ENCODE measurements around the gene NTM. TPM values are rescaled to one million over a fixed set of nuclear protein-coding genes. Genes with fewer than 3 reads are reported as not detected.

Gene NTM
- total and polyA plus RNA-seq, 2 experiments from 2014 or later = 25.9 to 49.0 TPM

DNA sequence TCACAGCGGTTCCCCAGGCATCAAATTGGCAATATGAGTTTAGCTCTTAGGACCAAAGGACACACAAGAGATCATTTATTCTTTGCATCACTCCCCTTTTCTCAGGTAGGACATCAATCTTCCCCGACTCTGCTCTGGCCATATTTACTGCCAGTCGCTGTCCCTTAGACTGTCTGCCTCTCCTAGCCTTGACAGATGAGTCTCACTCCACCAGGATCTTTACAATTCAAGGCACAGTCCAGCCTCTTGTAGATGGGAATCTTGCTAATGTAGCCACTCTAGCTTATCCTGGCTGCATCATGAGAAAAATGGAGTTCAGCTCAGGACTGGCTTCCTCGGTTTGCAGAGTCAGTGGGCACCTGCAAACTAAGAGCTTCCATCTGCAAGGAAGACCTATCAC is 915.2 kb downstream of the NTM start:
- Histone ChIP-seq H4K20me1 (ENCODE audit: insufficient read depth) (no peaks in the 10 kb centered on the region), H3F3A (ENCODE audit: insufficient read depth) (no peaks in the 10 kb centered on the region), H3K27ac (no peak overlapping the region), H2AFZ (no peak overlapping the region), H3K27me3 (replicated peaks; ENCODE audit: insufficient read depth) (no peaks in the 10 kb centered on the region), H3K4me1 (ENCODE audit: insufficient read depth) (no peaks in the 10 kb centered on the region), H3K4me3 (no peak overlapping the region), H3K36me3 (ENCODE audit: low read depth) (no peaks in the 10 kb centered on the region), H3K79me2 (ENCODE audit: insufficient read depth) (no peaks in the 10 kb centered on the region), H3K9me2 (ENCODE audit: insufficient read depth) (no peaks in the 10 kb centered on the region), H3K9ac (no peak overlapping the region), H3K9me3 (ENCODE audit: low read depth) (no peaks in the 10 kb centered on the region), H3K4me2 (ENCODE audit: unreplicated experiment) (no peak overlapping the region)
- TF ChIP-seq EZH2phosphoT487 (IDR thresholded peaks at IDR 0.05; ENCODE audit: insufficient read depth, low read depth) (no peak), EZH2 (IDR thresholded peaks at IDR 0.05; ENCODE audit: insufficient read depth, poor library complexity, severe bottlenecking) (no peak)
- in situ Hi-C loops (cut with MboI) = no loop called here
- DNase-seq = no peak
- 75 to 80% methylated on average over 4 of the region's 4 CpGs for WGBS, 2 experiments (ENCODE audit: low coverage in 1 of 2, low lambda C conversion rate in 2 of 2, missing lambda C conversion rate in 2 of 2)

DNA sequence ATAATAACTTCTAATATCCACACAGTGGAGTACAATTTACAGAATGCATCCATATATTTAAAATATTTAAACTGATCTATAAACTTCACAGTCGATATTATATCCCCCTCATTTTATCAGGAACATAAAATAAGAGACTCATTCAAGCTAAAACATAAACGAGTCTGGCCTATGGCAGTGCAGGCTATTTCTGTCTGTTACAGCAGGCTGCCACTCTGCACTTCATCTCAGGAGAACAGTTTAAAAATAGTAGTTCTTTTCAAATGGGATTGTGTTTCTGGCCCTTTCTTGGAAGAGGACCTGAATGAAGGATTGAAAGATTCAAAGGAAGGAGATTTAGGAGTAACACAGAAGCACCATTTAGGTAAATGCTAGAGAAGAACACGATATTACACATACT is 915.7 kb downstream of the NTM start:
- H3K4me3 ChIP-seq = no peak overlapping the region
- no peaks in the 10 kb centered on the region for H3K79me2 ChIP-seq (ENCODE audit: insufficient read depth)
- WGBS, 2 experiments (ENCODE audit: low coverage in 1 of 2, low lambda C conversion rate in 2 of 2, missing lambda C conversion rate in 2 of 2) = 76 to 77% methylated on average over 3 of the region's 3 CpGs
- H3K4me1 ChIP-seq (ENCODE audit: insufficient read depth) = no peaks in the 10 kb centered on the region
- no peak overlapping the region for H3K27ac ChIP-seq
- no peak overlapping the region for H3K4me2 ChIP-seq (ENCODE audit: unreplicated experiment)
- in situ Hi-C loops (cut with MboI) = no loop called here
- no peaks in the 10 kb centered on the region for H4K20me1 ChIP-seq (ENCODE audit: insufficient read depth)
- TF ChIP-seq EZH2 (IDR thresholded peaks at IDR 0.05; ENCODE audit: insufficient read depth, poor library complexity, severe bottlenecking) (no peak), EZH2phosphoT487 (IDR thresholded peaks at IDR 0.05; ENCODE audit: insufficient read depth, low read depth) (no peak)
- no peaks in the 10 kb centered on the region for H3K36me3 ChIP-seq (ENCODE audit: low read depth)
- no peak overlapping the region for H3K9ac ChIP-seq
- H3K9me3 ChIP-seq (ENCODE audit: low read depth) = no peaks in the 10 kb centered on the region
- H3K27me3 ChIP-seq (replicated peaks; ENCODE audit: insufficient read depth) = no peaks in the 10 kb centered on the region
- H3K9me2 ChIP-seq (ENCODE audit: insufficient read depth) = no peaks in the 10 kb centered on the region
- no peaks in the 10 kb centered on the region for H3F3A ChIP-seq (ENCODE audit: insufficient read depth)
- no peak for DNase-seq
- no peak overlapping the region for H2AFZ ChIP-seq

DNA sequence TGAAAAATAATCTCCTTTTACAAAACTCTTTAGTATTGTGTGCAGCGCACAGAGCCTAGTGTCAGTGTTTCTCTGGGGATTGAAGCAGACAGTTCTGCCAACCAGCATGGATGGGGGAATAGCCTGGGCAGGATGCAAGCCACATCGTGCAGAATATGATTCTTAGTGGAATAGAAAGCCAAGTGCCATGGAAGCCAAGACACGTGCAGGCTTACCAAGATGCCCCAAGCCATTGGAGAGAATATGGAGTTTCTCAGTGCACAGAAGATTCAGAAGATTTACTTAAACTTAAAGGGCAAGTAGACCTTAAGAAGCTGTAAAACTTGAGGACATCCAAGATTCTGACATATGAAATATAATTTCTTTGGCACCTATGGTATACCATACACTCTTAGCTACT is 917.6 kb downstream of the NTM start:
- H3K4me1 ChIP-seq (ENCODE audit: insufficient read depth) = no peaks in the 10 kb centered on the region
- H3K27ac ChIP-seq = no peak overlapping the region
- 51 to 52% methylated on average over 3 of the region's 3 CpGs for WGBS, 2 experiments (ENCODE audit: low coverage in 1 of 2, low lambda C conversion rate in 2 of 2, missing lambda C conversion rate in 2 of 2)
- H3K9me3 ChIP-seq (ENCODE audit: low read depth) = no peaks in the 10 kb centered on the region
- H3K9me2 ChIP-seq (ENCODE audit: insufficient read depth) = no peaks in the 10 kb centered on the region
- DNase-seq = no peak
- no peak overlapping the region for H3K9ac ChIP-seq
- no peak overlapping the region for H3K4me2 ChIP-seq (ENCODE audit: unreplicated experiment)
- no peaks in the 10 kb centered on the region for H3K36me3 ChIP-seq (ENCODE audit: low read depth)
- H3K79me2 ChIP-seq (ENCODE audit: insufficient read depth) = no peaks in the 10 kb centered on the region
- in situ Hi-C loops (cut with MboI) = no loop called here
- H2AFZ ChIP-seq = no peak overlapping the region
- no peaks in the 10 kb centered on the region for H3K27me3 ChIP-seq (replicated peaks; ENCODE audit: insufficient read depth)
- no peak for TF ChIP-seq EZH2phosphoT487 (IDR thresholded peaks at IDR 0.05; ENCODE audit: insufficient read depth, low read depth)
- H3F3A ChIP-seq (ENCODE audit: insufficient read depth) = no peaks in the 10 kb centered on the region
- no peaks in the 10 kb centered on the region for H4K20me1 ChIP-seq (ENCODE audit: insufficient read depth)
- no peak overlapping the region for H3K4me3 ChIP-seq

DNA sequence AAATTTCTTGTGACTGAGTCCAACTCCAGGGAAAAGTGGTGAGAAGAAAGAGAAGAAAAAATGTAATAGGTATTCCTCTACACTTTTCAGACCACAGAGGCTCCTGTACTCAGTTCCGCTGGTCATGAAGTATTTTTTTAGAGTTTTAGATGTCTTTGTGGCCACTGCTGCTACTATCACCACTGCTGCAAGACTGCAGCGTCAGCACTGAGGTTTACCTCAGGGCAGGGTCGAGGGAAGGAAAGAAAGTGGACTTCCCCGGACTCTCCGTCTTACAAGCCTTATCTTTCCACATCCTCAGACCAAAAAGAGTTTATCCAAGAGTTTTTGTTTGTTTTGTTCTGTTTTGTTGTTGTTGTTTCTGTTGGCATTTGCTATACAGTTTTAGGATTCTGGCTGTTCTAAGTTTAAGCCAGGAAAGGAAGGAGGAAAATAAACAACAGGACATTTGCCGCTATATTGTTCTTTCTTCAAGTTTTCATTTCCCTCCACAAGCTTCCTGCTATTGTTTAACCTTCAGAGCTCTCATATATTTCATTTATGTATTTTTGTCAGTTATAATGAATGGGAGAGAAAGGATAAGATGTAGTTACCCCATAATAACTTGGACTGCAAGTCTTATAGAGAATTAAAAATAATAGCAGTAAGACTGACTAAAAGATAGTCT is 919.3 kb downstream of the NTM start:
- H3K4me2 ChIP-seq (ENCODE audit: unreplicated experiment) = no peak overlapping the region
- H3K36me3 ChIP-seq (ENCODE audit: low read depth) = no peaks in the 10 kb centered on the region
- no peak overlapping the region for H3K4me3 ChIP-seq
- no peak for DNase-seq
- 68 to 69% methylated on average over 6 of the region's 6 CpGs for WGBS, 2 experiments (ENCODE audit: low coverage in 1 of 2, low lambda C conversion rate in 2 of 2, missing lambda C conversion rate in 2 of 2)
- in situ Hi-C loops (cut with MboI) = no loop called here
- H3K27ac ChIP-seq = no peak overlapping the region
- H3F3A ChIP-seq (ENCODE audit: insufficient read depth) = no peaks in the 10 kb centered on the region
- no peaks in the 10 kb centered on the region for H3K4me1 ChIP-seq (ENCODE audit: insufficient read depth)
- H3K9me2 ChIP-seq (ENCODE audit: insufficient read depth) = no peaks in the 10 kb centered on the region
- H3K9me3 ChIP-seq (ENCODE audit: low read depth) = no peaks in the 10 kb centered on the region
- no peaks in the 10 kb centered on the region for H3K27me3 ChIP-seq (replicated peaks; ENCODE audit: insufficient read depth)
- no peaks in the 10 kb centered on the region for H3K79me2 ChIP-seq (ENCODE audit: insufficient read depth)
- no peaks in the 10 kb centered on the region for H4K20me1 ChIP-seq (ENCODE audit: insufficient read depth)
- H3K9ac ChIP-seq = no peak overlapping the region
- no peak for TF ChIP-seq EZH2 (IDR thresholded peaks at IDR 0.05; ENCODE audit: insufficient read depth, poor library complexity, severe bottlenecking)
- TF ChIP-seq EZH2phosphoT487 (IDR thresholded peaks at IDR 0.05; ENCODE audit: insufficient read depth, low read depth) = no peak
- H2AFZ ChIP-seq = no peak overlapping the region

DNA sequence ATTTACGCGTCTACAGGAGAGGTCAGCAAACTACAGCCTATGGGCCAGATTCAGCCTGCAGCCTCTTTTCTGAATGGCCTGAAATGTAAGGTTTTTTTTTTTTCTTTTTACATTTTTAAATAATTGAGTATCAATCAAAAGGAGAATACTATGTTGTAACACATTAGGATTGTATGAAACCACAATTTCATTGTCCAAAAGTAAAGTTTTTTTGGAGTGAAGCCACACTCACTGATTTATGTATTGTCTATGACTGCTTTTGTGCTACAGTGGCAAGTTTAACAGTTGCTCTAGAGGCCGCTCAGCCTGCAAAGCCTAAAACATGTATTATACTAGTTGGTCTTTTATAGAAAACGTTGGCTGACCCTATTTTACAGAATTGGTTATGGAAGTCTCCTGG is 923.2 kb downstream of the NTM start:
- in situ Hi-C loops (cut with MboI) = no loop called here
- Histone ChIP-seq H3K79me2 (ENCODE audit: insufficient read depth) (no peaks in the 10 kb centered on the region), H4K20me1 (ENCODE audit: insufficient read depth) (no peaks in the 10 kb centered on the region), H3K9ac (no peak overlapping the region), H3F3A (ENCODE audit: insufficient read depth) (no peaks in the 10 kb centered on the region), H3K36me3 (ENCODE audit: low read depth) (no peaks in the 10 kb centered on the region), H3K9me3 (ENCODE audit: low read depth) (no peaks in the 10 kb centered on the region), H3K9me2 (ENCODE audit: insufficient read depth) (no peaks in the 10 kb centered on the region), H3K27me3 (replicated peaks; ENCODE audit: insufficient read depth) (no peaks in the 10 kb centered on the region), H3K4me3 (no peak overlapping the region), H3K4me1 (ENCODE audit: insufficient read depth) (no peaks in the 10 kb centered on the region), H2AFZ (no peak overlapping the region), H3K4me2 (ENCODE audit: unreplicated experiment) (no peak overlapping the region), H3K27ac (no peak overlapping the region)
- WGBS, 2 experiments (ENCODE audit: low coverage in 1 of 2, low lambda C conversion rate in 2 of 2, missing lambda C conversion rate in 2 of 2) = 81 to 83% methylated on average over 4 of the region's 4 CpGs
- DNase-seq = no peak
- TF ChIP-seq EZH2phosphoT487 (IDR thresholded peaks at IDR 0.05; ENCODE audit: insufficient read depth, low read depth) (no peak), EZH2 (IDR thresholded peaks at IDR 0.05; ENCODE audit: insufficient read depth, poor library complexity, severe bottlenecking) (no peak)

Data from GM23248 (cell line).